Left lobe of liver (tissue), 2 donors: Measurements from ENCODE around the gene TCEAL2. TPM values are rescaled to one million over a fixed set of nuclear protein-coding genes. Genes with fewer than 3 reads are reported as not detected.
A peak's percentile ranks its signal among the peaks of the same experiment; 100 is the strongest.
"Not testable (repeated sequence)": the region's sequence is repeated elsewhere in the genome, so short reads cannot be mapped to it uniquely, and the experiment has no call there.

ENCODE experiments used
- ATAC-seq: fragments of 200-7000 bp; cut with Tn5 transposase; one replicate; pipeline ENCODE4 v1.9.1; 2020; ENCODE audit warnings: mild to moderate bottlenecking, moderate library complexity
- DNase-seq: peaks from one replicate; pipeline ENCODE4 v3.0.0-alpha.2; 2020; ENCODE audit warnings: low spot score
- total RNA-seq: library from RNA; stranded (reverse); gene quantifications from one replicate; pipeline ENCODE4 v1.2.1, GENCODE V29; 2021
- donor health status: DM: no; HTN: no; CAD: no; lungs with moderate emphysema.
- donor health status: DM: no; HTN: yes; CAD: no.

Gene TCEAL2
- total RNA-seq: not detected

GRCh38 chrX:102125436-102125835 is at the start of gene TCEAL2:
Gene TCEAL2 (plus strand): TSS chrX:102125679. CDS start chrX:102126831, 1,152 bp downstream.
- DNase-seq, ATAC-seq: not testable (repeated sequence)

- DNase-seq: no peak
- ATAC-seq: no peak
Measured at GRCh38 chrX:102077426-102077825, 48.1 kb upstream of the TCEAL2 start.

DNA sequence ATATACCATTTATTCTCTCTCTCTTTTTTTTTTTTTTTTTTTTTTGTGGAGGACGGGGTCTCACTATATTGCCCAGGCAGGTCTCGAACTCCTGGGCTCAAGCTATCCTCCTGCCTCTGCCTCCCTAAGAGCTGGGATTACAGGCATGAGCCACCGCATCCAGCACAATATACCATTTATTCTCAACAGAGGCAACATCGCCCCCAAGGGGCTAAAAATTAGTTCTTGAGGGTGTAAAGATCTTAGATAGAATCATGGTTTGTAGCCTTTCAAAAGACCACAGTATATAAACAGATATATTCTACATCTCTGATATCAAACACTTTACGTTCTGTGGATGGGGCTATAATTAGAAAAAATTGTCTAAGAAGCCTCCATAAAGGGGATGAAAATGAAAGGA is 39.8 kb upstream of the TCEAL2 start:
- ATAC-seq (no peak), DNase-seq (no peak)

- no peak for DNase-seq
- no peak for ATAC-seq
Measured at GRCh38 chrX:102113367-102113766, 12.1 kb upstream of the TCEAL2 start.

DNA sequence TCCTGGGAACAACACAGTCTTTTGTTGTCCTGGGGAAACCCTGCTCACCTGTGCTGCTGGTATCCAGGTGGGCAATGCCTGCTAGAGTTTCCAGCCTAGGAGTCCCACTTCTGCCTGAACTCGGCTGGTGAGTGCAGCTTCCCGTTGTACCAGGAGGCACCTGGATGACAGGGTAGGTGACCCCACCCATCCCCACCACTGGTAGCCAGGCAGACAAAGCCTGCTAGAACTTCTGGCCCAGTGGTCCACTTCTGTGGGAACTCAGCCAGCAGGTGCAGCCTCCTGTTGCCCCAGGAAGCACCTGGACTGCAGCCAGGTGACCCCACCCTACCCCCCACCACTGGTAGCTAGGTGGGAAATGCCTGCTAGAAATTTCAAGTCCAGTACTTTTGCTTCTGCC is 9.7 kb upstream of the TCEAL2 start:
- DNase-seq (no peak), ATAC-seq (no peak)

DNA sequence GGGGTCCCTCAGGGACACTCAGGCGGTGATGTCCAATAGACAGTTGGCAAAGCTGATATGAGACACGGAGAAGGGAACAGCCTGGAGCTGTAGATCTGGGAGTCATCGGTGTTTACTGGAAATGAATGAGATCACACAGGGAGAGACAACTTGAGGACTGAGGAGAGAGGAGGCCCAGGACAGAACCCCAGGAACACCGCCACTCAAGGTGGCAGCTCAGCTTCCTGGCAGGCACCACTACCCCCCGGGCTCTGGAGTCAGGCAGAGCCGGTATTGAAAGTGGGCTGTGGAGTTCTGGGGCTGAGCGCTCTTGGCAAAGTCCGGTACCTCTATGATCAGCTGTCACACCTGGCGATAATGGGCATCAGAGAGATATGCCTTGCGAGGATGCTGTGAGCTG is 465 bp upstream of the TCEAL2 start:
- DNase-seq, ATAC-seq: not testable (repeated sequence)

- DNase-seq, ATAC-seq: not testable (repeated sequence)
Measured at GRCh38 chrX:102126080-102126818, 770 bp downstream of the TCEAL2 start.

- DNase-seq: no peak
- no peak for ATAC-seq
Measured at GRCh38 chrX:102126863-102127262, 1.4 kb downstream of the TCEAL2 start.

DNA sequence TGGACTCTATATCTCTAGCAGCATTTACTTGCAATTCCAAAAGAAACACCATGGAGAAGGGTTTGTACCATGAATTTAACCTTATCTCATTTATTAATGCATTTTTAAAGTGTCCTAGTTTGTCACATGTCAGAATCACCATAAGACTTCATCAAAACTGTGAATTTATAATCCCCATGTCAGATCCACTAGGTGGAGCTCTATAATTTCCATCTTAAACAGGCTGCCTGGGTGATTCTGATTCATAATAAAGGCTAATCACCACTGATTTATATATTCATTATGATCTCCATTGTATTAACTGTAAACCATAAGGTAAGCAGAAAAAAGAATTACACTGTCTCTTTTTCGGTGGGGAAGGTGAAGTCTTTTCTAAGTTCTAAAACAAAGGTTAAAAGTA is 4.0 kb downstream of the TCEAL2 start:
- ATAC-seq (peak; percentile 38), DNase-seq (no peak)

DNA sequence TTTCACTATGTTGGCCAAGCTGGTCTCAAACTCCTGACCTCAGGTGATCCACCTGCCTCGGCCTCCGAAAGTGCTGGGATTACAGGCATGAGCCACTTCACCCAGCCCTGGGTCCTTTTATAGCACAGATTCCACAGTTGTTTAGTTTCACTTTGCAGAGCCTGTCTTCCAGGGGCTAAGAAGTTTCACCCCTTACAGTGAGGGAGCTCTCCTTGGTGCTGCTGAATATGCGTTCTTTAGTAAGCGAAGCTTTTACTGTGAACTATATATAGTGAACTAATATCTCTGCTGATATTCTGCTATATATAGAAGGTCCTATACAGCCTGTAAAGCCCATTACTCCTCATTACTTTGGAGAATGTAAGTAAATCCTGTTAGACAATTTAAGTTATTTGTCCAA is 12.6 kb downstream of the TCEAL2 start:
- no peak for DNase-seq

GRCh38 chrX:102140876-102141275 is 15.4 kb downstream of the TCEAL2 start:
- not testable (repeated sequence) for DNase-seq, ATAC-seq

More for the DNA sequence above, 12.6 kb downstream of the TCEAL2 start:
- ATAC-seq: no peak

- ATAC-seq, DNase-seq: not testable (repeated sequence)
Measured at GRCh38 chrX:102141631-102142030, 16.2 kb downstream of the TCEAL2 start.

GRCh38 chrX:102142274-102142673 is 16.8 kb downstream of the TCEAL2 start, which contains the start of gene TCEAL6:
Gene TCEAL6 (minus strand): TSS chrX:102142481.
- ATAC-seq, DNase-seq: not testable (repeated sequence)

DNA sequence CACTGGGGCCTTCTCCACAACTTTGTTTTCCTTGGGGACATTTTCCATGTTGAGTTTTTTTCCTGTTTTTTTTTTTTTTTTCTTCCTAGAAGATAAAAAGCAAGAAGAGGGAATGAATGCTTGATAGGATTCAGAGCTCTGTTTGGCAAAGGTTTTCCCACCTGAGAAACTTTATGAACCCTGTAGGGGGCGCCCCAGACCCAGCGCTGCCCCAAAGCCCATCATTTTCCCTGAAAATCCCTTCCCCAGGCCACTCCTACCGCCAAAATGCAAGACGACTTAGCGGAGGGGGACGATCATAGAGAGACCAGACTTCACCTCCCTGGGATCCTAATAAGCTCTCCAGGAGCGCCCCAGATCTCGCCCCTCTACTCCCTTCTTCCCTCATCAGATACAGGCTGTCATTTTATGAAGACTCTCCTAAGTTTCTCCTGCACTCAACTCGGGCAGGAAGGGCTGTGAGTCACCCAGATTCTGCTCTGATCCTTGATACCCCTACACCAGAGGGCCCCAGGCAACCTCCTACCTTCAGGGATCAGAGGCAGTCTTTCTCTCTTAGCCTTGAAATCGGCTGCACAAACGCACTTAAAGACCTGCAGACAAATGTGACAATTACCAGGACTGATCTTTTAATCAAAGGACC is 28.9 kb downstream of the TCEAL2 start:
- DNase-seq (no peak), ATAC-seq (no peak)

GRCh38 chrX:102154900-102155805 is 29.7 kb downstream of the TCEAL2 start:
- ATAC-seq: peak; percentile 54
- DNase-seq: no peak

- DNase-seq (peak; percentile 51), ATAC-seq (peak; percentile 99)
Measured at GRCh38 chrX:102155806-102156179, 30.3 kb downstream of the TCEAL2 start, which contains the start of gene BEX5. Gene BEX5 (minus strand): TSS chrX:102155977. CDS start chrX:102154265, 1,712 bp downstream.

Other genes with a start within 250 kb of the TCEAL2 start
- 2.5 TPM for gene ZMAT1, start 193.7 kb upstream of the TCEAL2 start, total RNA-seq
- gene TCEAL6, start 16.8 kb downstream of the TCEAL2 start, total RNA-seq: not detected
- not detected for gene BEX5, start 30.3 kb downstream of the TCEAL2 start, total RNA-seq
- not detected for gene TCP11X1, start 89.6 kb downstream of the TCEAL2 start, total RNA-seq
- gene NXF2, start 121.5 kb downstream of the TCEAL2 start, total RNA-seq: not detected